Measurements from ENCODE around the gene GPR27. TPM values are rescaled to one million over a fixed set of nuclear protein-coding genes. Genes with fewer than 3 reads are reported as not detected.
A peak's percentile ranks its signal among the peaks of the same experiment; 100 is the strongest.

The GPR27 gene
- total RNA-seq, 6 experiments from 2014 or later: 0.09 to 0.37 (median 0.12) TPM; not detected in 1

GRCh38 chr3:71752831-71753700 is 589 bp upstream of the GPR27 start:
- peaks cover 0 to 11% of the 10 kb centered on the region in 2 donors for H3K27me3 ChIP-seq
- WGBS (ENCODE audit: insufficient coverage, low coverage, low lambda C conversion rate, missing lambda C conversion rate): 9% methylated on average over 15 of the region's 68 CpGs

GRCh38 chr3:71754610-71755253 is 1.1 kb downstream of the GPR27 start:
- peak in 1 of 3 donors; percentile 57 for DNase-seq
- H3K4me1 ChIP-seq: no peaks in the 10 kb centered on the region
- H3K36me3 ChIP-seq: no peaks in the 10 kb centered on the region
- intact Hi-C loops (cut with DNase I): no loop called here
- TF ChIP-seq POLR2A (IDR thresholded peaks at IDR 0.05): no peak
- TF ChIP-seq CTCF (IDR thresholded peaks at IDR 0.05): no peak
- ATAC-seq: peak in 1 of 4 donors; percentile 16
- H3K27me3 ChIP-seq: peaks cover 0 to 11% of the 10 kb centered on the region in 2 donors
- no peaks in the 10 kb centered on the region for H3K9me3 ChIP-seq
- WGBS (ENCODE audit: insufficient coverage, low coverage, low lambda C conversion rate, missing lambda C conversion rate): 15% methylated on average over 3 of the region's 65 CpGs
- peak overlapping the region in 2 of 3 donors; percentile 6 to 47 for H3K4me3 ChIP-seq
- no peak overlapping the region for H3K27ac ChIP-seq

More at GRCh38 chr3:71752831-71753700, 589 bp upstream of the GPR27 start:
- H3K4me1 ChIP-seq: no peaks in the 10 kb centered on the region
- no peaks in the 10 kb centered on the region for H3K9me3 ChIP-seq
- no peak for DNase-seq
- no peak overlapping the region for H3K27ac ChIP-seq
- TF ChIP-seq CTCF (IDR thresholded peaks at IDR 0.05): no peak
- TF ChIP-seq POLR2A (IDR thresholded peaks at IDR 0.05): no peak
- ATAC-seq: no peak
- H3K4me3 ChIP-seq: peak overlapping the region; percentile 14 to 47 (median 23)
- intact Hi-C loops (cut with DNase I): no loop called here
- no peaks in the 10 kb centered on the region for H3K36me3 ChIP-seq

GRCh38 chr3:71758091-71758490 is 4.4 kb downstream of the GPR27 start:
- no peak for ATAC-seq
- H3K36me3 ChIP-seq: no peaks in the 10 kb centered on the region
- 39% methylated on average over 2 of the region's 2 CpGs for WGBS (ENCODE audit: insufficient coverage, low coverage, low lambda C conversion rate, missing lambda C conversion rate)
- DNase-seq: no peak
- no peak overlapping the region for H3K27ac ChIP-seq
- no peak for TF ChIP-seq POLR2A (IDR thresholded peaks at IDR 0.05)
- no peak for TF ChIP-seq CTCF (IDR thresholded peaks at IDR 0.05)
- H3K9me3 ChIP-seq: no peaks in the 10 kb centered on the region
- H3K4me1 ChIP-seq: no peaks in the 10 kb centered on the region
- no peak overlapping the region for H3K4me3 ChIP-seq
- intact Hi-C loops (cut with DNase I): no loop called here
- H3K27me3 ChIP-seq: peaks cover 0 to 2% of the 10 kb centered on the region in 2 donors

- no peak for ATAC-seq
- Histone ChIP-seq H3K4me1 (no peaks in the 10 kb centered on the region), H3K4me3 (no peak overlapping the region), H3K27ac (no peak overlapping the region), H3K9me3 (no peaks in the 10 kb centered on the region), H3K36me3 (no peaks in the 10 kb centered on the region), H3K27me3 (no peaks in the 10 kb centered on the region)
- no peak for DNase-seq
- 59% methylated on average over 5 of the region's 5 CpGs for WGBS (ENCODE audit: insufficient coverage, low coverage, low lambda C conversion rate, missing lambda C conversion rate)
- intact Hi-C loops (cut with DNase I): no loop called here
- TF ChIP-seq POLR2A (IDR thresholded peaks at IDR 0.05) (no peak), CTCF (IDR thresholded peaks at IDR 0.05) (no peak)
These were observed 5.7 kb downstream of the GPR27 start for GRCh38 chr3:71759401-71759800.
